GM12892 (cell line): ENCODE results near the gene TSPAN9.

Experiments
- POLR2A ChIP-seq: IDR thresholded peaks from 2 replicates; pipeline ENCODE4 v1.6.1; 2011; ENCODE audit warnings: low read depth, low read length, control low read depth
- POLR2AphosphoS5 ChIP-seq: IDR thresholded peaks from 2 replicates; pipeline ENCODE4 v1.6.1; 2011; ENCODE audit warnings: low read depth, low read length, control low read depth
- TAF1 ChIP-seq: IDR thresholded peaks from 2 replicates; pipeline ENCODE4 v1.6.1; 2011; ENCODE audit warnings: low read depth, mild to moderate bottlenecking, control low read depth, low read length, borderline replicate concordance

GRCh38 chr12:3120701-3121100 lies 43.5 kb downstream of the TSPAN9 start:
- TF ChIP-seq TAF1 = no peak
- TF ChIP-seq POLR2A = no peak
- no peak for TF ChIP-seq POLR2AphosphoS5
